Parathyroid adenoma (tissue), 2 donors: ENCODE results near the gene COLEC12.

ENCODE experiments used
- H2AFZ ChIP-seq: fragments of 300-600 bp; sonication (generic); one replicate; pipeline ENCODE4 v1.7.0; 2017; ENCODE audit warnings: antibody characterized with exemption, mild to moderate bottlenecking
- H3K27ac ChIP-seq: fragments of 300-600 bp; sonication (generic); one replicate; pipeline ENCODE4 v1.7.0; 2017
- H3K27me3 ChIP-seq: fragments of 300-600 bp; sonication (generic); one replicate; pipeline ENCODE4 v1.7.0; 2017; ENCODE audit warnings: low read length; ENCODE audit not compliant: control insufficient read depth, insufficient read depth
- H3K36me3 ChIP-seq: fragments of 300-600 bp; sonication (generic); one replicate; pipeline ENCODE4 v1.7.0; 2017; ENCODE audit warnings: low read length; ENCODE audit not compliant: control insufficient read depth, insufficient read depth
- H3K4me1 ChIP-seq: fragments of 300-600 bp; sonication (generic); one replicate; pipeline ENCODE4 v1.7.0; 2017; ENCODE audit warnings: control low read depth
- H3K4me2 ChIP-seq: fragments of 300-600 bp; sonication (generic); one replicate; pipeline ENCODE4 v1.7.0; 2017; ENCODE audit warnings: low read length
- H3K4me3 ChIP-seq: fragments of 300-600 bp; sonication (generic); one replicate; pipeline ENCODE4 v1.7.0; 2017; ENCODE audit warnings: low read depth, low read length
- H3K79me2 ChIP-seq: fragments of 300-600 bp; sonication (generic); one replicate; pipeline ENCODE4 v1.7.0; 2017; ENCODE audit warnings: control low read depth
- H3K9ac ChIP-seq: fragments of 300-600 bp; sonication (generic); one replicate; pipeline ENCODE4 v1.7.0; 2017; ENCODE audit warnings: mild to moderate bottlenecking
- H3K9me3 ChIP-seq: fragments of 300-600 bp; sonication (generic); one replicate; pipeline ENCODE4 v1.7.0; 2017; ENCODE audit warnings: low read length; ENCODE audit not compliant: control insufficient read depth
- TF ChIP-seq, protein P1 (sequence below): fragments of 300-600 bp; sonication (generic); IDR thresholded peaks from one replicate; pipeline ENCODE4 v1.7.0; 2017; ENCODE audit warnings: antibody characterized with exemption, mild to moderate bottlenecking
- donor health status: primary hyperparathyroidism.

The COLEC12 gene

DNA sequence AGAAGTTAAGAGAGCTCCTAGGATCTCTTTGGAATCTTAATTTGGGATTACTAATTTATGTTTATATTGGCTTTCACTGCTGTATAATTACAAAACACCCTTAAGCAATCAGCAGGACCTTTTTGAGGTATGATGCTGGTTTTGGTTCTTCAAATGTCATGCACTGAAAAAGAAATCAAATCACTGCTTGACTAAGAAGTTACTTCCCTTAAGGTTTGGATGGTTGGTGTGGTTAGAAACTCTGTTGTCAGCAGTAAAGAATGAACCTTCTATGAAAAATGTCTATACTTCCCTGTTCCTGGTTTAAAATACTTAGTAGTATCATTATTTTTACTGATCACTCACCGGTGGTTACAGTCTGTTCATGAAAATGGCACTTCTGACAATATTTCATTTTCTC is 5.5 kb downstream of the COLEC12 start:
- no peak overlapping the region for H2AFZ ChIP-seq
- no peaks in the 10 kb centered on the region for H3K9me3 ChIP-seq
- no peak overlapping the region for H3K4me2 ChIP-seq
- H3K36me3 ChIP-seq: no peaks in the 10 kb centered on the region
- H3K9ac ChIP-seq: no peak overlapping the region
- no peaks in the 10 kb centered on the region for H3K27me3 ChIP-seq
- H3K79me2 ChIP-seq: no peaks in the 10 kb centered on the region
- H3K27ac ChIP-seq: no peak overlapping the region
- peaks cover 5% of the 10 kb centered on the region for H3K4me1 ChIP-seq
- TF ChIP-seq, protein P1, sequence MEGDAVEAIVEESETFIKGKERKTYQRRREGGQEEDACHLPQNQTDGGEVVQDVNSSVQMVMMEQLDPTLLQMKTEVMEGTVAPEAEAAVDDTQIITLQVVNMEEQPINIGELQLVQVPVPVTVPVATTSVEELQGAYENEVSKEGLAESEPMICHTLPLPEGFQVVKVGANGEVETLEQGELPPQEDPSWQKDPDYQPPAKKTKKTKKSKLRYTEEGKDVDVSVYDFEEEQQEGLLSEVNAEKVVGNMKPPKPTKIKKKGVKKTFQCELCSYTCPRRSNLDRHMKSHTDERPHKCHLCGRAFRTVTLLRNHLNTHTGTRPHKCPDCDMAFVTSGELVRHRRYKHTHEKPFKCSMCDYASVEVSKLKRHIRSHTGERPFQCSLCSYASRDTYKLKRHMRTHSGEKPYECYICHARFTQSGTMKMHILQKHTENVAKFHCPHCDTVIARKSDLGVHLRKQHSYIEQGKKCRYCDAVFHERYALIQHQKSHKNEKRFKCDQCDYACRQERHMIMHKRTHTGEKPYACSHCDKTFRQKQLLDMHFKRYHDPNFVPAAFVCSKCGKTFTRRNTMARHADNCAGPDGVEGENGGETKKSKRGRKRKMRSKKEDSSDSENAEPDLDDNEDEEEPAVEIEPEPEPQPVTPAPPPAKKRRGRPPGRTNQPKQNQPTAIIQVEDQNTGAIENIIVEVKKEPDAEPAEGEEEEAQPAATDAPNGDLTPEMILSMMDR: no peak
- no peak overlapping the region for H3K4me3 ChIP-seq

DNA sequence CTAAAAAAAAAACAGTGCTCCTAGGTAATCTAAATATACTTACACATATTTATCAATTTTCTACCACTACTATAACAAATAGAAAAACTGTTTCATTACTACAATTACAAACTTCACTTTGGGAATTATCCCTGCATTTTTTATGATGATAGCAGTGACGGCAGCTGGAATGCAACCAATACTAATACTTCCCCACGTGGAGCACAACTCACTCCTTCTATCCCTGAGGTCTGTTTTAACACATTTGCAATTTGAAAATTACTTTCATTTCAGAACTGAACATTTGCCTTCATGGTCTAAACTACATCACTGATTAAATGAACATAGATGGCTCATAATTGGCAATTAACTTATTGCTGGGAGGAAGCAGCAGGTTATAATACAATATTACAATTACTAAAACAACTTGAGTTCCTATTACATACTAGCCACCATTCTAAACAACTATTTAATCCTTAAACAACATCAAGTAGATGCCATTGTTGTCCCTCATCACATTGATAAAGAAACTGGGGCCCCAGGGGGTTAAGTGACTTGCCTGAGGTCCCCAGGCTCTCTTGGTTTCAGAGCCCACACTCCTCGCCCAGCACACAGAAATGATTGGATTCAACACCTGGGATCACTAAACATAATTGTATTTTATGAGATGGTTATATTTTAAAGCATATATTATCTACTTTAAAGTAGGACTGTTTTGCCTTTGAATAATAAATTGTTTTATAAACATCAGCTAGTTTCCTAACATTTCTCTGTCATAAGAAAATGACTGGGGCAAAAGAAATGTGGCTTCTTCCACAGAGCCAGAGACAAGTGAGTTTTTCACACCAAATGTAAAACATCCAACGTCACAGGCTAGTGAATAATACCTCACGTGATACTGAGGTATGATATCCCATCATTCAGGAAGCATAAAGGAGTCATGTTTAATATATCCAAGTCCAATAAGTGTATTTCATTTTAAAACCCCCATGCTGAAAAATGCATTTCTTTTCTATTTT is 6.2 kb downstream of the COLEC12 start:
- H3K4me3 ChIP-seq: no peak overlapping the region
- no peaks in the 10 kb centered on the region for H3K4me1 ChIP-seq
- no peaks in the 10 kb centered on the region for H3K79me2 ChIP-seq
- H3K9ac ChIP-seq: no peak overlapping the region
- H3K4me2 ChIP-seq: no peak overlapping the region
- no peaks in the 10 kb centered on the region for H3K27me3 ChIP-seq
- H3K27ac ChIP-seq: no peak overlapping the region
- no peaks in the 10 kb centered on the region for H3K9me3 ChIP-seq
- TF ChIP-seq, protein P1: no peak
- no peaks in the 10 kb centered on the region for H3K36me3 ChIP-seq
- H2AFZ ChIP-seq: no peak overlapping the region

DNA sequence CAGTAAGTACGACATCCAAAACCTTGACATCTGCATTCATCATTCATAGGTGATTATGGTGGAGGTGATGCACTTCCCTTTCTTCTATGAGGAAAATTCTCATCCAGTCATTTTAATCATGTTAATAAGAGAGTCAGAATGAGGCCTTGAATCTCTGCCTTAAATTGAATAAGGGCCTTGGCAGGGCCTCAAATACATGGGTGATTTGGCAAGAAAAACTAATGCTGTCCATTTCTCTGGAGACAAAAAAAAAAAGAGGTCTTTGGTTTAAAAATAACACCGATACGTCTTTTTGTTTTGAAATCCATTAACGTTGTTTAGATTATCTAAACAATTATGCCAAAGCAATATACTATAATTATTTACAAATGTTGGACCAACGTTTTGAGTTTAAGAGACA is 8.1 kb downstream of the COLEC12 start:
- Histone ChIP-seq H3K79me2 (no peaks in the 10 kb centered on the region), H3K27me3 (no peaks in the 10 kb centered on the region), H3K4me3 (no peak overlapping the region), H3K9me3 (no peaks in the 10 kb centered on the region), H3K4me1 (no peaks in the 10 kb centered on the region), H3K9ac (no peak overlapping the region), H3K4me2 (no peak overlapping the region), H2AFZ (no peak overlapping the region), H3K27ac (no peak overlapping the region), H3K36me3 (no peaks in the 10 kb centered on the region)
- TF ChIP-seq, protein P1: no peak

DNA sequence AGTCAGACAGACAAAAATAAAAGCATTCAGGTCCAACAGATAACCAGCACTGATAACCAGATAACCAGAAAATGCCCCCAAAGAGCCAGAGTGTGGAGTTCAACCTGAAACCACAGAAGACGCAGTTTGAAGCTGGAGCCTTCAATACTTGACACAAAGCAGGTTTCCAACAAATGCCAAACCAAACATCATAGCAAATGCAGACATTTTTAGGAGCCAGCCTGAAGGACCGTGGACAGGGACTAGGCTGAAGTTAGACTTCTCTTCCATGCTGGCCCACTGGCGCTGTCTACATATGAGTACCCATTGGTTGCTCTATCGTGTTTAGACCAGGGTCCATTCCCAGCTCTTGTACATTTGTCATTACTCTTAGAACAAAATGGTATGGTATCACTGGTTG is 9.9 kb downstream of the COLEC12 start:
- Histone ChIP-seq H3K4me3 (no peak overlapping the region), H2AFZ (no peak overlapping the region), H3K79me2 (no peaks in the 10 kb centered on the region), H3K36me3 (no peaks in the 10 kb centered on the region), H3K27me3 (no peaks in the 10 kb centered on the region), H3K4me2 (no peak overlapping the region), H3K4me1 (no peaks in the 10 kb centered on the region), H3K27ac (no peak overlapping the region), H3K9ac (no peak overlapping the region), H3K9me3 (no peaks in the 10 kb centered on the region)
- TF ChIP-seq, protein P1: no peak

DNA sequence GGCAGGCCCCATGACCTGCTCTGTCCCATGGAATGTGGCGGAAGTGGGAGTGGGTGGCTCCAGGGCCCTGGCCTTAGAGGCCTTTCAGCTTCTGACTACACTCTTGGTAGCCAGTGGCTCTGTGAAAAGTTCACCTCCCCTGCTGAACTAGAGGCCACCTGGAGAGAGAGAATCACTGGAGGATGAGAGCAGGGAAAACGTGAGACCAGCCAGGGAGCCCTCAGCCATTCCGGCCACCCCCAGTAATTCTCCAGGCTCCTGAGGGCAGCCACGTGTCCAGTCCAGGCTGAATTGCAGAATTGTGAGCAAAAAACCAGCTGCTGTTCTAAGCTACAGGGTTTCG is 10.5 kb downstream of the COLEC12 start:
- TF ChIP-seq, protein P1: no peak
- H3K9me3 ChIP-seq: no peaks in the 10 kb centered on the region
- H3K4me3 ChIP-seq: no peak overlapping the region

More for the DNA sequence above, 10.5 kb downstream of the COLEC12 start:
- no peaks in the 10 kb centered on the region for H3K36me3 ChIP-seq
- H3K27ac ChIP-seq: no peak overlapping the region
- H3K4me2 ChIP-seq: no peak overlapping the region
- H3K79me2 ChIP-seq: no peaks in the 10 kb centered on the region
- no peak overlapping the region for H2AFZ ChIP-seq
- H3K27me3 ChIP-seq: no peaks in the 10 kb centered on the region
- H3K9ac ChIP-seq: no peak overlapping the region
- no peaks in the 10 kb centered on the region for H3K4me1 ChIP-seq
